IMR-90 (cell line): ENCODE measurements around the gene TWIST2. TPM values are rescaled to one million over a fixed set of nuclear protein-coding genes. Genes with fewer than 3 reads are reported as not detected.

Experiments
- ATAC-seq: fragments of 200-7000 bp; cut with Tn5 transposase; 2 replicates; pipeline ENCODE4 v1.9.1; 2020; ENCODE audit warnings: low read depth, mild to moderate bottlenecking, moderate library complexity
- BruUV-seq: library from RNA; stranded (reverse); fragments of 400-500 nt; replicated peaks from 2 replicates; lab custom pipeline; 2021; lab: Mats Ljungman, UMichigan
- CTCF ChIA-PET: fragments of 300-600 bp; formaldehyde crosslinking; extraction: SDS; loops from one replicate; lab custom pipeline; 2021; ENCODE audit warnings: antibody characterized with exemption; lab: Yijun Ruan, JAX
- POLR2A ChIA-PET: fragments of 300-600 bp; sonication (Branson Sonifier 250); formaldehyde crosslinking; loops from one replicate; lab custom pipeline; 2022; ENCODE audit warnings: antibody characterized with exemption; ENCODE audit not compliant: unreplicated experiment; lab: Charles Lee
- DNase-seq: peaks from one replicate; pipeline ENCODE4 v3.0.0; 2013
- H2AFZ ChIP-seq: replicated peaks from 2 replicates; pipeline ENCODE3; 2013; ENCODE audit warnings: low read length, mild to moderate bottlenecking; ENCODE audit not compliant: poor library complexity
- H2AK5ac ChIP-seq: 2 replicates; pipeline ENCODE4 v1.6.1; 2013; ENCODE audit warnings: low read depth, low read length, inconsistent platforms
- H2AK9ac ChIP-seq: replicated peaks from 2 replicates; pipeline ENCODE3; 2013; ENCODE audit warnings: mild to moderate bottlenecking, low read depth, low read length, moderate library complexity; ENCODE audit not compliant: poor library complexity
- H2BK120ac ChIP-seq: 2 replicates; pipeline ENCODE4 v1.6.1; 2013; ENCODE audit warnings: low read depth, low read length, inconsistent platforms
- H2BK15ac ChIP-seq: 3 replicates; pipeline ENCODE4 v1.6.1; 2013; ENCODE audit warnings: low read depth, low read length, inconsistent platforms
- H2BK20ac ChIP-seq: 2 replicates; pipeline ENCODE4 v1.6.1; 2013; ENCODE audit warnings: low read depth, mild to moderate bottlenecking, inconsistent platforms, low read length, moderate library complexity
- H2BK5ac ChIP-seq: 2 replicates; pipeline ENCODE4 v1.6.1; 2013; ENCODE audit warnings: mild to moderate bottlenecking, low read depth, low read length, inconsistent platforms; ENCODE audit not compliant: poor library complexity, severe bottlenecking
- H3K14ac ChIP-seq: replicated peaks from 2 replicates; pipeline ENCODE4 v1.6.1; 2013; ENCODE audit warnings: low read depth, low read length, inconsistent platforms
- H3K18ac ChIP-seq: 2 replicates; pipeline ENCODE4 v1.6.1; 2013; ENCODE audit warnings: low read depth, low read length, control low read depth
- H3K23ac ChIP-seq: 2 replicates; pipeline ENCODE4 v1.6.1; 2013; ENCODE audit warnings: low read depth, low read length, inconsistent platforms
- H3K27ac ChIP-seq: 2 replicates; pipeline ENCODE4 v1.5.1; 2013; ENCODE audit warnings: mild to moderate bottlenecking, control low read depth, low read length; ENCODE audit not compliant: insufficient read depth
- H3K27me3 ChIP-seq: 2 replicates; pipeline ENCODE4 v1.6.1; 2013; ENCODE audit warnings: low read length; ENCODE audit not compliant: control insufficient read depth, insufficient read depth
- H3K36me3 ChIP-seq: 2 replicates; pipeline ENCODE4 v1.6.1; 2013; ENCODE audit warnings: low read length, mixed read lengths; ENCODE audit not compliant: control insufficient read depth, insufficient read depth
- H3K4ac ChIP-seq: 2 replicates; pipeline ENCODE4 v1.6.1; 2013; ENCODE audit warnings: low read depth, low read length, inconsistent platforms
- H3K4me1 ChIP-seq: 2 replicates; pipeline ENCODE4 v1.6.1; 2013; ENCODE audit warnings: low read length, mixed read lengths; ENCODE audit not compliant: control insufficient read depth, insufficient read depth
- H3K4me2 ChIP-seq: 2 replicates; pipeline ENCODE4 v1.6.1; 2013; ENCODE audit warnings: low read depth, mild to moderate bottlenecking, control low read depth, low read length, moderate library complexity
- H3K4me3 ChIP-seq: 2 replicates; pipeline ENCODE4 v1.5.1; 2013; ENCODE audit warnings: low read depth, mild to moderate bottlenecking, control low read depth, low read length, moderate library complexity; ENCODE audit not compliant: insufficient read depth
- H3K56ac ChIP-seq: 2 replicates; pipeline ENCODE4 v1.6.1; 2013; ENCODE audit warnings: low read length, inconsistent platforms; ENCODE audit not compliant: insufficient read depth; ENCODE audit errors: extremely low read depth
- H3K79me1 ChIP-seq, 2 experiments: 2 replicates each; pipeline ENCODE4 v1.6.1; 2013; ENCODE audit warnings: low read length in 2 of 2, inconsistent platforms in 1 of 2, low read depth in 1 of 2
- H3K9ac ChIP-seq: 2 replicates; pipeline ENCODE4 v1.6.1; 2013; ENCODE audit warnings: low read depth, low read length, control low read depth
- H3K9me1 ChIP-seq: 2 replicates; pipeline ENCODE4 v1.6.1; 2013; ENCODE audit warnings: low read length, inconsistent platforms; ENCODE audit not compliant: insufficient read depth
- H3K9me3 ChIP-seq: 2 replicates; pipeline ENCODE4 v1.6.1; 2013; ENCODE audit warnings: low read length; ENCODE audit not compliant: control insufficient read depth, insufficient read depth
- H4K20me1 ChIP-seq: 2 replicates; pipeline ENCODE4 v1.6.1; 2013; ENCODE audit warnings: low read length, inconsistent platforms; ENCODE audit not compliant: insufficient read depth
- H4K5ac ChIP-seq: 2 replicates; pipeline ENCODE4 v1.6.1; 2013; ENCODE audit warnings: mild to moderate bottlenecking, low read depth, low read length, control low read depth
- H4K8ac ChIP-seq, 2 experiments: 2 replicates each; pipeline ENCODE4 v1.6.1; 2013; ENCODE audit warnings: low read depth in 2 of 2, low read length in 2 of 2, control low read depth in 1 of 2, inconsistent platforms in 1 of 2
- H4K91ac ChIP-seq: 2 replicates; pipeline ENCODE4 v1.6.1; 2013; ENCODE audit warnings: low read depth, low read length, inconsistent platforms; ENCODE audit not compliant: insufficient read depth
- MAFK ChIP-seq: IDR thresholded peaks from 2 replicates; pipeline ENCODE4 v1.6.1; 2012; ENCODE audit warnings: low read depth, low read length, improper control_type of control experiment
- MXI1 ChIP-seq: IDR thresholded peaks from 2 replicates; pipeline ENCODE4 v1.6.1; 2012; ENCODE audit warnings: low read depth, mild to moderate bottlenecking, low read length, moderate library complexity, borderline replicate concordance
- WGBS, 2 experiments: methylation state at CpG; one replicate each; pipeline versions ENCODE4 v1.1.5 to v1.1.7; 2013; ENCODE audit warnings: missing lambda C conversion rate in 2 of 2; ENCODE audit not compliant: insufficient read length in 1 of 2; ENCODE audit errors: extremely low coverage in 2 of 2; 5-methylcytosine and 5-hydroxymethylcytosine counted together
- dilution Hi-C: fragments of 300-500 bp; cut with HindIII; formaldehyde crosslinking; loops from one replicate; pipeline ENCODE4 v1.14.3; 2018; ENCODE audit warnings: low sequenced_read_pairs; ENCODE audit not compliant: unreplicated experiment
- in situ Hi-C: fragments of 300-500 bp; cut with MboI; formaldehyde crosslinking; loops from 3 replicates; pipeline ENCODE4 v1.14.3; 2019; ENCODE audit warnings: low sequenced_read_pairs, inconsistent platforms, mixed read lengths
- intact Hi-C: fragments of 100-400 bp; cut with micrococcal nuclease; formaldehyde crosslinking; loops from 2 replicates; pipeline ENCODE4 v1.10.0; 2022
- polyA plus RNA-seq, 3 experiments: library from polyadenylated mRNA; depleted of rRNA; stranded (reverse); fragments of >200 nt; gene quantifications; 2 replicates each; pipeline ENCODE4 v1.2.3, GENCODE V29; 2012; ENCODE audit warnings: low replicate concordance in 1 of 3
- total RNA-seq: library from RNA; depleted of rRNA; stranded (reverse); fragments of >200 nt; gene quantifications from 2 replicates; pipeline ENCODE4 v1.2.3, GENCODE V29; 2012

TWIST2 gene
- total and polyA plus RNA-seq, 2 of the 4 experiments (the other 2 are of a cell fraction) = 9.3 to 33.6 TPM

DNA sequence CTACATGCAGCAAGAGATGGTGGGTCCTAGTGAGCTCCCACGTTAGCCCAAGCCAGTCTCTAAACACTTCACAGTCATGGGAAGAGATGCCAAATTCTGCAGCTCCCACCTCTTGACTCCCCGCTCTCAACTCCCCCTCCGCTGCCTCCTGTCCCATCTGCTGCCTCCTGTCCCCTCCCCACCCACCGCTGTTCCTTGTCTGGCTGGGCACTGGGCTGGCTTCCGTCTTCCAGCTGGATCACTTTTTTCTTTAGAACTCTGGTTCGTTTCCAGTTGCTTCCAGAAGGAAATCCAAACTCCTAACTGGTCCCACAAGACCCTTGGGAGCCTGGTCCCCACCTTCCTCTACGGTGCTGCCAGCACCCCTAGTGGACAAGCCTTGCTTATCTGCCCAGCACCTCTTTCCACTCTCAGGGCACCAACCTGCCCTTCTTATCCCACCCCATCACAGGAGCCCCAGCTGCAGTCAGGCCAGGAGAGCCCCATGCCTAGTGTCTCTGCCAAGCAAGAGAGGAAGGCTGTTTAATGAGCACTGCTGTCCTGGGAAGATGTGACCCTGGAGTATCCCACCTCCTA, 12.1 kb upstream of the TWIST2 start:
- in situ Hi-C loops = no loop called here
- BruUV-seq = no TSS peak

More for the DNA sequence above, 12.1 kb upstream of the TWIST2 start:
- Histone ChIP-seq H3K27me3 (peaks cover 49% of the 10 kb centered on the region), H4K20me1 (no peaks in the 10 kb centered on the region), H3K79me1 (no peaks in the 10 kb centered on the region), H3K23ac (no peak overlapping the region), H4K91ac (no peak overlapping the region), H2AFZ (no peak overlapping the region), H3K18ac (no peak overlapping the region), H3K9me1 (no peaks in the 10 kb centered on the region), H2AK9ac (no peak overlapping the region), H2BK15ac (no peak overlapping the region), H3K56ac (no peak overlapping the region), H4K5ac (no peak overlapping the region), H3K4ac (no peak overlapping the region), H3K14ac (no peak overlapping the region), H3K36me3 (no peaks in the 10 kb centered on the region), H3K4me3 (no peak overlapping the region), H3K9ac (no peak overlapping the region), H2BK20ac (no peak overlapping the region), H4K8ac (no peak overlapping the region), H3K4me1 (no peaks in the 10 kb centered on the region), H2BK120ac (no peak overlapping the region), H2BK5ac (no peak overlapping the region), H3K27ac (no peak overlapping the region), H3K4me2 (no peak overlapping the region), H2AK5ac (no peak overlapping the region), H3K9me3 (no peaks in the 10 kb centered on the region; the same call in 1 of the 2 replicates)
- WGBS, 2 experiments = 73% methylated on average over 4 of the region's 7 CpGs; no CpG with 5 or more reads in 1 of the 2 experiments
- dilution Hi-C loops = no loop called here
- CTCF ChIA-PET = interaction anchor here (1.2 kb wide), 1 partner anchor 12 kb away, joined by 3 read pairs; the partner anchor contains the start of gene TWIST2
- TF ChIP-seq MXI1 = no peak
- no peak for TF ChIP-seq MAFK
- DNase-seq = no peak
- ATAC-seq = no peak
- POLR2A ChIA-PET = no interaction called here
- intact Hi-C loops = no loop called here
